HPDE6-E6E7 (cell line): ENCODE results near the gene ANKRD23.
"Not testable (repeated sequence)": the region's sequence is repeated elsewhere in the genome, so short reads cannot be mapped to it uniquely, and the experiment has no call there.

Experiments
- DNase-seq: peaks from one replicate; pipeline ENCODE4 v3.0.0; 2011; ENCODE audit warnings: missing footprints; ENCODE audit errors: extremely low spot score

ANKRD23 gene

DNA sequence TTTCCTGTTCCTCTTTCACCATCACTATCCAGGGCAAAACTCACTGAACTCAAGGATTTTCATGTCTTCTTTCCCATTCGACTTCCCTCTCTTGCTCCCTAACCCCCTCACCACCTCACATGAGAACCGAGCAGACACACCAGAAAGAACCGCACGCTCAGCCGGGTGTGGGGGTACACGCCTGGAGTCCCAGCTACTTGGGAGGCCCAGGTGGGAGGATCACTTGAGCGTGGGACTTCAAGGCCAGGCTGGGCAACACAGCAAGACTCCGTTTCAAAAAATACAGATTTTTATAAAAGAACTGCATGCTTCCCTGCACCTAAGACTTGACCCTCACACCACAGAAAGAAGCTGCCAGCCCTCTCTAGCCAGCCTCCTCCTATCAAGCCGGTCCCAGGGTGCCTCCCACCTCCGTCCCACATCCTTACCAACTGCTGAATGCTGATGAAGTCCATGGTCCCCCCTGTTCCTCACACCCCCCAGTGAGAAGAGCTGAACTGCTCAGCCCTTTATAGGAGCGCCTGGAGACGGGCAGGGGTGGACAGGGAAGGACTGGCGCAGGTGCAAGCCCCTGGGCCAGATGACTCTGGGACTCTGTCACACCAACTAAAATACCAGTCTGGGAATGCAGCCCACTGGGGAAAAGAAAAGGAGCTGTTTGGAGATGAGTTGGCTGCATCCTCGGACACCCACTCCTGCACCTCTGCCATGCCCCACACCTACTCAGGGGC, at the start of gene ANKRD23:
ANKRD23 (minus strand) TSS at position 484 of the 731 bp plus-strand sequence; CDS start at position 455, 29 bp downstream.
- DNase-seq = no peak

DNA sequence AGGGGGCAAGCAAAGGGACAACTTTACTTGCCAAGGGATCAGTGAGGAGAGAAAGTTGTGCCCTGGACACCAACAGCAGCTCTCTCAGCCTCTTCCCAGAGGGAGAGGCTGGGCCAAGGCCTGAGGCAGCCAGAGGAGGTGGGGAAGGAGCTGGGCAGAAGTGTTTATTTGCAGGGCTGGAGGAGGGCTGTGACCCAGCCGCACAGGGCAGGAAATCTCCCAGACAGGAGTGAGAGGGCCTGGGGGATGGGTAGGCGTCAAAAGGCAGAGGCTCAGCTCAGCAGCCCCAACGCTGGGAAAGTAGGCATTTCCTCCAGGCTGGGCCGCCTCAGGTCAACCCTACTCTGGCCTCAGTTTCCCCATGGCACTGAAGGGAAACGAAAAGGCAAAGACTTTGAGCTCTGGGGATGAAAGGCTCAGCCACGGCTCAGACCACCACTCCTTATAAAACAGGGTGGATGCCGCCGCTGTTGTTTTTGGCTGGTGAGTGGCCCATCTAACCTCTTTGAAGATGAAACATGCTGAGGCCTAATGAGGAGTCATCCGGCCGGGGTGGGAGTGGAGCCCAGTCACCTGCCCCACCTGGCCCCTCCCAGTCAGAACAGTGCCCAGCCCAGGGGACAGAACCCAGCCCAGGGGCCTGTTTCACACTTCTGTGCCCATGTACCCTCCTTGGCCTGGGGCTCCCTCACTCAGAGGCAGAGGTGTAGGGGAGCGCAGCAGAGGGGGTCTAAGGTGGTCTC, 47.9 kb upstream of the ANKRD23 start:
- no peak for DNase-seq

- no peak for DNase-seq
Observed at GRCh38 chr2:96890726-96891385, 47.0 kb upstream of the ANKRD23 start.

DNA sequence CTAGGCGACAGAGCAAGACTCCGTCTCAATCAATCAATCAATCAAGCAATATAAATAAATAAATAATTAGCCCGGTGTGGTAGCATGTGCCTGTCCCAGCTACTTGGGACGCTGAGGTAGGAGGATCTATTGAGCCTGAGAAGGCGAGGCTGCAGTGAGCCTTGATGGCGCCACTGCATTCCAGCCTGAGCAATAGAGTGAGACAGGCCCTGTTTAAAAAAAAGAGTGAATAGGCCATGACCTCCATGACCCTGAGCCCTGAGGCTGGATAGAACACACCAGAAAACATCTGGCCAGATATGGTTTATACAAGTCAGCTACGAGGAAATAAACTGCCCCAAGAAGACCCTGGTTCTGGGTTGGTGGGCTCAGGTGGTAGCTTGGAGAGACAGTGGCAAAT, 46.4 kb upstream of the ANKRD23 start:
- DNase-seq = no peak

DNA sequence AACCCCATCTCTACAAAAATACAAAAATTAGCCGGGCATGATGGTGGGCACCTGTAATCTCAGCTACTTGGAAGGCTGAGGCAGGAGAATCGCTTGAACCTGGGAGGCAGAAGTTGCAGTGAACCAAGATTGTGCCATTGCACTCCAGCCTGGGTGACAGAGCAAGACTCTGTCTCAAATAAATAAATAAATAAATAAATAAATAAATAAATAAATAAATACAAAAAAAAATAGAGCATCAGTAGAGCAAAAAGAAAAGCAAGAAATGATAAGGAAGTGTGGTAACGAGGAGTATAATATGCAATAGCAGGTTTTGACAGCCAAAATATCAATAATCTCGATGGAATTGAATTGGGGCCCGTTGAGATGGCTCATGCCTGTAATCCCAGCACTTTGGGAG, 45.7 kb upstream of the ANKRD23 start:
- not testable (repeated sequence) for DNase-seq

DNA sequence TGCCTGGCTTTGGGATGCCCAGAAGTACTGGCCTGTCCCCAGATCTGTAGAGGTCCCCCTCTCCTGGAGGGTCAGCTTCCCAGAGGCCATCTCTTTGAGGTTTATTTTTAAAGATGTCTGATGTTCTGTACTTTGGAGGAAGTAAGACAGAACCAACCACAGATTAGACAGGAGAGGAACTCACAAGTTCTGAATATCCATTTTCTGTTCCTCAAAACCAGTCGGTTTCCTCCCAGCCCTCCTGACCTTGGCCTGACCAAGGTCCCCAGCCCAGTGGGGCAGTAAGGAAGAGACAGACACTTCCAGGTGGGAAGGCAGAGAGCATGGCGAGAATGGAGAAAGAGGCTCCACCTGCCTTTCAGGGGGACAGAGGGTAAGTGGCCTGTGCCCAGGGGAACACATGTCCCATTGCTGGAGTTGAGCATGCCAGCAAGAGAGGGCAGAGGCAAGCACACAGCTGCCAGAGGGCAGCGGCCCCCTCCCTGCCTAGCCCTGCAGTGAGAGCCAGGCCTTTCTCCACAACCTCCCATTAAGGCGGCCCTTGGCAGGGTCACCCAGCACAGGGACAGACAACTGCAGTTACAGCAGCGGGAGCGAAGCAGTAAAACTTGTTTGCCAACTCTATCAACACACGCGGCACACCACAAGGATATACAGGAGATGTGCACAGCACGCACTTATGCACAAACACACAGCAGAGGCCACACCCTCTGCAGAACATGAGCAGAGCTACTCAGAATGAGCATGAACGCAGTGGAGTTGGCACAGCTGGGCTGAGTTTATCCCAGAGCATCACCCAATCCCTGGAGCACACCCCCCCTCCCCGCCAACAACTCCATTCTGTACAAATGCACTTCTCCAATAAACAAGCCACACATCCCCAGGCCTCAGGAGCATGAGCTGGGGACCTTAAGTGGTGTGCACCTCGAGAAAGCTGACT, 44.5 kb upstream of the ANKRD23 start:
- no peak for DNase-seq

- DNase-seq = no peak
Observed at GRCh38 chr2:96887493-96888012, 43.7 kb upstream of the ANKRD23 start.

GRCh38 chr2:96885432-96886347, 41.9 kb upstream of the ANKRD23 start:
- DNase-seq = no peak

DNA sequence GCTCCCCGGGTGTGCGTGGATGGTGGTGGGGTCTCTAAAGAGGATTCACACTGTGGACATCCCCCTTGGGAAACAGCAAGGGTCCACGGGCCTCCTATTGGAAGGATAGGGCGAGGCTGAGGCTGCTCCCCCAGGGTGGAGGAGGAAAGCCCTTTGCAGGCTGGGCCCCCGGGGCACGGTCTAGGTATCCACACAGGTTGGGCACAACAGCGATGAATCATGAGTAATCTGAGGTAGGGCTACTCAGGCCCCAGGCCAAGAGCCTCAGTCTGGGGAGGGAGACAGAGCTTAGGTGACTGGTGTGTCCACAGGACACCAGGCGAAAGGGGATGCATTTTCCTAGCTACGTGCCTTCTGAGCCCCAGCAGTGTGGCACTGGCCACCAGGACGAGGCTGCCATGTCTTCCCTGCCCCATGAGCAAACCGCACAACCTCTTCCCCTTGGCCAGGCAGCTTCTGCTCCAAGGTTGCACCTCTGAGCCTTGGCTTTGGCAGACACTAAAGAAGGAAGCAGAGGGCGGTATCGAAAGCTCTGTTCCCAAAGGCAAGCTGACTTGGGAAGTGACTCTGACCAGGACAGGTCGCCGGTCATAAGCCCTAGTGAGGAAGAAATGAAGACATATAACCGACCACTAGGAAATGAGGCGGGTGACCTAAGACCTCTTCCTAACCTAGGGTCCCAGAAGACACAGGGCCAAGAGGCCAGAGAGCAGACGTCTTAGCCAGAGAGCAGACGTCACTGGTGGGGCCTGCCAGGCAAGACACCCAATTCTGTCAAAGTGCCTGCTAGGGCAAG, 40.7 kb upstream of the ANKRD23 start:
- DNase-seq = no peak

DNA sequence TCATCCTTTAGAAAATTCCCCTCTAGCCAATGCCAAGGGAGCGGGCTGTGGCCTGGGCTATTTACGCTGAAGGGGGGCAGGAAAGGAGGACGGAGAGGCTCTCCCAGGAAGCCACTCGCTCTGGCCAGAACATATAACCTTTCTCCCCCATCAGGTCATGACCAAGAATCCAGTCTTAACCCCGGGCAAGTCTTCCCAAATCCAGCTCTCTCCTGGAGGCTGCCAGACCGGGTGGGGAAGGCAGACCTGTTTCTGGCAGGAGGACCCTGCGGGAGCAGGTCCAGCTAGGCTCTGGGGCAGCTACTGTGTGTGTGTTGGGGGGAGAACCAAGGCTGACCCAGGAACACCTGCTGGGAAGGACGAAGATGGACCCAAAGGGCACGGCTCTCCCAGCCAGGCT, 39.5 kb upstream of the ANKRD23 start:
- DNase-seq = no peak

DNA sequence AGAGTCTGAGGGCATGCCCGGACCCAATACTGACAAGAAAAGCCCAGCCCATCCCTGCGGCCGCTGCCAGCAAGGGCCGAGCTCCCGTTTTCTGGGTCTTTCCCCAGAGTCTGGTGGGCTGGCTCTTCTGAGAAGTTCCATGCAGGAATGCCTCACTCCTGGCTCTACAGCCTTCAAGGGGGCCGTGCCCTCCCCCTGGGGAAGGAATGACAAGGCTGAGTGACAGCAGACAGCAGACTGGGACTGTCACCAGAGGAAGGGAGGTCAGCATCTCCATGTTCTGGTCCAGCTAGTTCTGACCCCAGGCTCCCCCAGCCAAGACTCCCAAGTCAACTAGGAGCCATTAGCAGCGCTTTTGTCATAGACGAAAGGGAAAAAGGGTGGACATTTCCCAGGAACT, 39.1 kb upstream of the ANKRD23 start:
- DNase-seq = no peak

GRCh38 chr2:96882230-96882629, 38.4 kb upstream of the ANKRD23 start:
- DNase-seq = no peak

DNA sequence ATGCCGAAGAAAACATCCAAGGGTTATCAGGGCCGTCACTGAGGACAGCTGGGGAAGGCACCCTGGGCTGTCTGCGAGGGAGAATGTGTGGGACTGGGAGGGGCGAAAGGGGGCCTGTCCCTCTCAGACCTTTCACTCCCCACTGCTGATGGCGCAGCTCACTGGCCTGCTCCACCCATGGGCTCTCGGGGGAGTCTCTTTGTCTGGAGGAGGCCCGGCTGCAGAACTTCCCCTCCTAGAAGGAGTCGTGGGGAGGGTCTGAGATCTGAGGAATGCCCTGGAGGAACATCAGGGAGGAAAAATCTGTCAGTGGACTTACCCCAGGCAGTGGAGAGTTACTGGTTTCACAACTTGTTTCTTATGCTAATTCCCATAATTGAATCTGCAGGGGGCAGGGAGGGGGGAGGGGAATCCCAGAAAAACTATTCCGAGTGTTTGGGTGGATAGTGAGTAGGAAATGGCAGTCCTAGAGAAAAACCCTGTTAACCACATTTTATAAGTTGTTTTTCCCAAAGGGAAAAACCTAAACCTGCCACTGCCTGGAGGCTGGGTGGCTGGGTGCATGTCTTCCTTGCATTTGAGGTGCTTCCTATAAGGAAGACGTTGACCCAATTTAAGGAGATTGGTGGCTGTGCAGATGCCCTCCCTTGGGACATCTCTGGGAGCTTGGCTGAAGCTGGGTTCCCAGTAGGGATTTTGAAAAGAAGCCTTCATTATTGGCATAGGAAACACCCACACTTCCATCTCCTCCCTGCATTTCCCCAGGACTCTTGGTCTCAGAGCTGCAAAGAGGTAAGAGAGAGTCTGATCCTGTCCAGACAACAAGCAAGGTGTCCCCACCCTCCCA, 37.8 kb upstream of the ANKRD23 start:
- no peak for DNase-seq

- DNase-seq = no peak
Observed at GRCh38 chr2:96880891-96881273, 37.1 kb upstream of the ANKRD23 start.

- DNase-seq = no peak
Observed at GRCh38 chr2:96879545-96880040, 35.8 kb upstream of the ANKRD23 start.

DNA sequence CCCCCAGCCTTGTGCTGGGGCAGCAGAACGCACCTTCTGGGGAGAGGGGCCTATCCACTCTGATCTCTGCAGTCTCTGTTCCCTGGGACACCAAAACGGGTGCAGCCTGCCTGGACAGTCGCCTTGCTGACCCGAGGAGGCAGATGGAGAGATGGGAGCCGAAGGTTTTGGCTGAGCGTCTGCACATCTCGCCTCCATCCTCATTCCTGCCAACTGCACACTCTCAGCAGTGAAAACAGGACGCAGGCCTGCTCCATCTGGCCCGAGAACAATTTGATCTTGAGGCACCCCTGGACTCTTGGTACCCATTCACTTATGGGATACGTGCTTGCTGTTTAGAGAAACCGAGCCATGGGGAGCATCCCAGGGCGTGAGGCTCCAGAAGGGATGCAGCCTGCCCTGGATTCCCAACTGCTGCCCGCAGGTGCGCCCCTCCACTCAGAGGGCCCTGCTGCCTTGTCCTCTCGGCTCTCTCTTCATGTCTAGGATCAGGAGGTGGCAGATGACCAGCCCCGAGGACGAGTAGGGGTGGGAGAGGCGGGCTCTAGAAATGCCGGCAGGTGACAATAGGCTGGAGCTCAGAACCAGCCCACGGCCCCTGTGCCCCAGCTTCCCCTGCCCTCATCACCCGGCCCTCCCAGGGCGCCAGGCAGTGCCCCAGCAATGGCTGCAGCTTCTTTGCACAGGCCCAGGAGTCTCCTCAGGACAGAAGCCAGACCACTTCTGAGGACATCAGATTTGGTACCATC, 35.1 kb upstream of the ANKRD23 start:
- no peak for DNase-seq

- DNase-seq = no peak
Observed at GRCh38 chr2:96878171-96878570, 34.4 kb upstream of the ANKRD23 start.

DNA sequence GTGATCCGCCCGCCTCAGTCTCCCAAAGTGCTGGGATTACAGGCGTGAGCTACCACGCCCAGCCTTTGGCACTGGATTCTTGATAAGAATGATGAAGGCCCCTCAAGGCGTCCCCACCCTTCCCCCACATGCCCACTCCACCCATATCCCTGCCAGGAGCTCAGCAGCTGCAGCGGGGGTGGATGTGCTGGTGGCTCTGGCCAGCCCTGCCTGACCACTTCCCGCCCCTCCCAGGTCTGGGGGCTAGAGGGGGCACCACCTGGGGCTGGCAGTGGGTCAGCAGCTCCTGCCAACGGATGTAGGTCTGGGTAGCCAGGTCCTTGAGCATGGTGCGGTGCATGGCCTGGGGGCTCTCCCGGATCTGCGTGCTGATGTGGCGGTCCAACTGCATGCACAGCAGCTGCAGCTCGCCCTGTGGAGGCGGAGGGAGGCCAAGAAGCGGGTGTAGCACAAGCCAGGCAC, 33.8 kb upstream of the ANKRD23 start:
- no peak for DNase-seq
